Astrocyte (in vitro differentiated cells and primary cell): ENCODE data around the gene ETV1. TPM values are rescaled to one million over a fixed set of nuclear protein-coding genes. Genes with fewer than 3 reads are reported as not detected.

Experiments used
- DNase-seq: peaks from one replicate; pipeline ENCODE4 v3.0.0-alpha.2; 2010; ENCODE audit warnings: low read depth
- FAIRE-seq: peaks from 2 replicates; lab custom pipeline; 2011; peaks lifted over from hg19 to GRCh38; lab: Jason Lieb, UNC
- H2AFZ ChIP-seq: 2 replicates; pipeline ENCODE4 v1.6.0; 2012; ENCODE audit warnings: low read depth, low read length, inconsistent platforms
- H3K27ac ChIP-seq: 2 replicates; pipeline ENCODE4 v1.5.1; 2011; ENCODE audit warnings: low read depth, low read length, inconsistent platforms
- H3K27me3 ChIP-seq: 2 replicates; pipeline ENCODE4 v1.6.0; 2011; ENCODE audit warnings: low read length, inconsistent platforms; ENCODE audit not compliant: insufficient read depth
- H3K36me3 ChIP-seq: 2 replicates; pipeline ENCODE4 v1.5.1; 2011; ENCODE audit warnings: low read length, inconsistent platforms; ENCODE audit not compliant: insufficient read depth
- H3K4me1 ChIP-seq: 2 replicates; pipeline ENCODE4 v1.5.1; 2011; ENCODE audit warnings: low read length, inconsistent platforms; ENCODE audit not compliant: insufficient read depth
- H3K4me2 ChIP-seq: 2 replicates; pipeline ENCODE4 v1.6.0; 2012; ENCODE audit warnings: low read length, inconsistent platforms
- H3K4me3 ChIP-seq: 2 replicates; pipeline ENCODE4 v1.5.1; 2011; ENCODE audit warnings: low read depth, mild to moderate bottlenecking, low read length, inconsistent platforms; ENCODE audit not compliant: insufficient read depth
- H3K79me2 ChIP-seq: 2 replicates; pipeline ENCODE4 v1.6.0; 2012; ENCODE audit warnings: mild to moderate bottlenecking, low read length, inconsistent platforms; ENCODE audit not compliant: insufficient read depth
- H3K9ac ChIP-seq: 2 replicates; pipeline ENCODE4 v1.6.0; 2012; ENCODE audit warnings: mild to moderate bottlenecking, low read length, inconsistent platforms
- H3K9me3 ChIP-seq: 2 replicates; pipeline ENCODE4 v1.5.1; 2012; ENCODE audit warnings: low read depth, mild to moderate bottlenecking, low read length, inconsistent platforms; ENCODE audit not compliant: insufficient read depth
- H4K20me1 ChIP-seq: 2 replicates; pipeline ENCODE4 v1.6.0; 2012; ENCODE audit warnings: low read length, inconsistent platforms; ENCODE audit not compliant: insufficient read depth
- H3K27ac Mint-ChIP-seq: one replicate; pipeline ENCODE4 v1.8.0; 2021; ENCODE audit warnings: mild to moderate bottlenecking, mixed read lengths; ENCODE audit not compliant: unreplicated experiment
- H3K27me3 Mint-ChIP-seq: one replicate; pipeline ENCODE4 v1.8.0; 2021; ENCODE audit warnings: low read depth, mixed read lengths; ENCODE audit not compliant: unreplicated experiment
- H3K36me3 Mint-ChIP-seq: one replicate; pipeline ENCODE4 v1.8.0; 2021; ENCODE audit warnings: low read depth, mixed read lengths; ENCODE audit not compliant: unreplicated experiment
- H3K4me1 Mint-ChIP-seq: one replicate; pipeline ENCODE4 v1.8.0; 2021; ENCODE audit warnings: low read depth, mixed read lengths; ENCODE audit not compliant: unreplicated experiment
- H3K4me3 Mint-ChIP-seq: one replicate; pipeline ENCODE4 v1.8.0; 2021; ENCODE audit warnings: mild to moderate bottlenecking, moderate library complexity, mixed read lengths; ENCODE audit not compliant: unreplicated experiment
- H3K9me3 Mint-ChIP-seq: one replicate; pipeline ENCODE4 v1.8.0; 2021; ENCODE audit warnings: mild to moderate bottlenecking, mixed read lengths; ENCODE audit not compliant: unreplicated experiment
- EZH2 ChIP-seq: IDR thresholded peaks from 2 replicates; pipeline ENCODE4 v1.6.1; 2012; ENCODE audit warnings: mild to moderate bottlenecking, low read length, inconsistent platforms; ENCODE audit not compliant: insufficient read depth
- total RNA-seq: library from RNA; stranded (reverse); gene quantifications from 2 replicates; pipeline ENCODE4 v1.2.1, GENCODE V29; 2021
- TF ChIP-seq, protein P1 (sequence below): IDR thresholded peaks from 2 replicates; pipeline ENCODE4 v1.5.1; 2011; ENCODE audit warnings: low read depth, mild to moderate bottlenecking, inconsistent platforms, low read length, moderate library complexity; ENCODE audit not compliant: insufficient read depth

ETV1 gene
- total RNA-seq, 1 donor from 2014 or later = 12.6 TPM

DNA sequence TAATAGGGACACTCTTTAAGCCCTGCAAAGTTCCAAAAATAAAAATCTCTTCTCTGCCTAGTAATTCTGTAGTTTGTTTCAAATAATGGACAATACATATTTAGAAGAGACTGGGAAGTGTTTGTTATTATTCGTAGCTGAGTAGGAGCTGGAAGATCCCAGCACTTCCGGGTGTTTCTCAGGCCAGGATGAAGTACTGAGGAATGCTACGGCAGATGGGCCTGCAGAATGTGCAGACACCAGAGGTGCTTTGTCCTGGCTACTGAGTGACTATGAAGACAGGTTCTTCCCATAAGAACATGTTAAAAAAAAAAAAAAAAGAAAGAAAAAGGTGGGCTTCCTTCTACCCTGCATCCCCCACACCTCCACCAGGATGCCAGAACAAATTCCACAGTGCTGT lies 36.1 kb downstream of the ETV1 start:
- Histone ChIP-seq H3K9ac (no peak overlapping the region), H4K20me1 (no peaks in the 10 kb centered on the region), H3K4me1 (no peaks in the 10 kb centered on the region), H3K4me2 (no peak overlapping the region), H3K27me3 (no peaks in the 10 kb centered on the region), H3K4me3 (no peak overlapping the region), H3K27ac (no peak overlapping the region), H3K36me3 (no peaks in the 10 kb centered on the region), H3K9me3 (no peaks in the 10 kb centered on the region), H2AFZ (no peak overlapping the region), H3K79me2 (no peaks in the 10 kb centered on the region)
- no peak for FAIRE-seq
- H3K27ac Mint-ChIP-seq = no peak overlapping the region
- no peak for DNase-seq
- peaks cover 3% of the 10 kb centered on the region for H3K4me1 Mint-ChIP-seq
- H3K9me3 Mint-ChIP-seq = no peaks in the 10 kb centered on the region
- no peaks in the 10 kb centered on the region for H3K36me3 Mint-ChIP-seq
- no peaks in the 10 kb centered on the region for H3K27me3 Mint-ChIP-seq
- no peak overlapping the region for H3K4me3 Mint-ChIP-seq
- TF ChIP-seq, protein P1, sequence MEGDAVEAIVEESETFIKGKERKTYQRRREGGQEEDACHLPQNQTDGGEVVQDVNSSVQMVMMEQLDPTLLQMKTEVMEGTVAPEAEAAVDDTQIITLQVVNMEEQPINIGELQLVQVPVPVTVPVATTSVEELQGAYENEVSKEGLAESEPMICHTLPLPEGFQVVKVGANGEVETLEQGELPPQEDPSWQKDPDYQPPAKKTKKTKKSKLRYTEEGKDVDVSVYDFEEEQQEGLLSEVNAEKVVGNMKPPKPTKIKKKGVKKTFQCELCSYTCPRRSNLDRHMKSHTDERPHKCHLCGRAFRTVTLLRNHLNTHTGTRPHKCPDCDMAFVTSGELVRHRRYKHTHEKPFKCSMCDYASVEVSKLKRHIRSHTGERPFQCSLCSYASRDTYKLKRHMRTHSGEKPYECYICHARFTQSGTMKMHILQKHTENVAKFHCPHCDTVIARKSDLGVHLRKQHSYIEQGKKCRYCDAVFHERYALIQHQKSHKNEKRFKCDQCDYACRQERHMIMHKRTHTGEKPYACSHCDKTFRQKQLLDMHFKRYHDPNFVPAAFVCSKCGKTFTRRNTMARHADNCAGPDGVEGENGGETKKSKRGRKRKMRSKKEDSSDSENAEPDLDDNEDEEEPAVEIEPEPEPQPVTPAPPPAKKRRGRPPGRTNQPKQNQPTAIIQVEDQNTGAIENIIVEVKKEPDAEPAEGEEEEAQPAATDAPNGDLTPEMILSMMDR = no peak
- no peak for TF ChIP-seq EZH2

GRCh38 chr7:13952921-13953320 lies 36.5 kb downstream of the ETV1 start:
- Mint-ChIP-seq H3K4me3 (no peak overlapping the region), H3K27me3 (no peaks in the 10 kb centered on the region), H3K36me3 (no peaks in the 10 kb centered on the region), H3K27ac (no peak overlapping the region), H3K9me3 (no peaks in the 10 kb centered on the region), H3K4me1 (peaks cover 3% of the 10 kb centered on the region)
- H2AFZ ChIP-seq = no peak overlapping the region
- TF ChIP-seq, protein P1 = no peak
- no peak for TF ChIP-seq EZH2
- H3K9me3 ChIP-seq = no peaks in the 10 kb centered on the region
- H3K4me2 ChIP-seq = no peak overlapping the region
- no peak for DNase-seq
- H3K27me3 ChIP-seq = no peaks in the 10 kb centered on the region
- no peak overlapping the region for H3K4me3 ChIP-seq
- H4K20me1 ChIP-seq = no peaks in the 10 kb centered on the region
- H3K79me2 ChIP-seq = no peaks in the 10 kb centered on the region
- H3K4me1 ChIP-seq = no peaks in the 10 kb centered on the region
- H3K36me3 ChIP-seq = no peaks in the 10 kb centered on the region
- H3K27ac ChIP-seq = no peak overlapping the region
- FAIRE-seq = no peak
- no peak overlapping the region for H3K9ac ChIP-seq

- TF ChIP-seq, protein P1 = no peak
- TF ChIP-seq EZH2 = no peak
- DNase-seq = no peak
- no peaks in the 10 kb centered on the region for H3K27me3 Mint-ChIP-seq
- no peak overlapping the region for H3K4me3 ChIP-seq
- H2AFZ ChIP-seq = no peak overlapping the region
- H3K36me3 ChIP-seq = no peaks in the 10 kb centered on the region
- no peak overlapping the region for H3K9ac ChIP-seq
- H3K9me3 Mint-ChIP-seq = no peaks in the 10 kb centered on the region
- no peaks in the 10 kb centered on the region for H3K27me3 ChIP-seq
- no peaks in the 10 kb centered on the region for H4K20me1 ChIP-seq
- no peaks in the 10 kb centered on the region for H3K36me3 Mint-ChIP-seq
- no peak for FAIRE-seq
- no peak overlapping the region for H3K4me2 ChIP-seq
- no peaks in the 10 kb centered on the region for H3K79me2 ChIP-seq
- H3K9me3 ChIP-seq = no peaks in the 10 kb centered on the region
- H3K27ac ChIP-seq = no peak overlapping the region
- H3K4me1 ChIP-seq = peaks cover 4% of the 10 kb centered on the region
- peaks cover 11% of the 10 kb centered on the region for H3K4me1 Mint-ChIP-seq
- H3K4me3 Mint-ChIP-seq = no peak overlapping the region
- no peak overlapping the region for H3K27ac Mint-ChIP-seq
These were observed 39.5 kb downstream of the ETV1 start for GRCh38 chr7:13949939-13950338.
